ENCODE measurements around the gene TRIM13.
"Not testable (repeated sequence)": the region's sequence is repeated elsewhere in the genome, so short reads cannot be mapped to it uniquely, and the experiment has no call there.

TRIM13 gene, protein sequence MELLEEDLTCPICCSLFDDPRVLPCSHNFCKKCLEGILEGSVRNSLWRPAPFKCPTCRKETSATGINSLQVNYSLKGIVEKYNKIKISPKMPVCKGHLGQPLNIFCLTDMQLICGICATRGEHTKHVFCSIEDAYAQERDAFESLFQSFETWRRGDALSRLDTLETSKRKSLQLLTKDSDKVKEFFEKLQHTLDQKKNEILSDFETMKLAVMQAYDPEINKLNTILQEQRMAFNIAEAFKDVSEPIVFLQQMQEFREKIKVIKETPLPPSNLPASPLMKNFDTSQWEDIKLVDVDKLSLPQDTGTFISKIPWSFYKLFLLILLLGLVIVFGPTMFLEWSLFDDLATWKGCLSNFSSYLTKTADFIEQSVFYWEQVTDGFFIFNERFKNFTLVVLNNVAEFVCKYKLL

GRCh38 chr13:49996951-49997895 is at the start of gene TRIM13:
TSS of gene TRIM13 (plus strand) at chr13:49997042. CDS start at chr13:50011941, 14,899 bp downstream.
- peak; percentile 96 for DNase-seq

DNA sequence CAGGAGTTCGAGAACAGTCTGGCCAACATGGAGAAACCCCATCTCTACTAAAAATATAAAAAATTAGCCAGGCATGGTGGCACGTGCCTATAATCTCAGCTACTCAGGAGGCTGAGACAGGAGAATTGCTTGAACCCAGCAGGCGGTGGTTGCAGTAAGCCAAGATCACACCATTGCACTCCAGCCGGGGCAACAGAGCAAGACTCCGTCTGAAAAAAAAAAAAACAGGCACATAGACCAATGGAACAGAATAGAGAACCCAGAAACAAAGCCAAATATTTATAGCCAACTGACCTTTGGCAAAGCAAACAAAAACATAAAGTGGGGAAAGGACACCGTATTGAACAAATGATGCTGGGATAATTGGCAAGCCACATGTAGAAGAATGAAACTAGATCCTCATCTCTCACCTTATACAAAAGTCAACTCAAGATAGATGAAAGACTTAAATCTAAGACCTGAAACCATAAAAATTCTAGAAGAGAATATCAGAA is 48.0 kb upstream of the TRIM13 start:
- DNase-seq: not testable (repeated sequence)

DNA sequence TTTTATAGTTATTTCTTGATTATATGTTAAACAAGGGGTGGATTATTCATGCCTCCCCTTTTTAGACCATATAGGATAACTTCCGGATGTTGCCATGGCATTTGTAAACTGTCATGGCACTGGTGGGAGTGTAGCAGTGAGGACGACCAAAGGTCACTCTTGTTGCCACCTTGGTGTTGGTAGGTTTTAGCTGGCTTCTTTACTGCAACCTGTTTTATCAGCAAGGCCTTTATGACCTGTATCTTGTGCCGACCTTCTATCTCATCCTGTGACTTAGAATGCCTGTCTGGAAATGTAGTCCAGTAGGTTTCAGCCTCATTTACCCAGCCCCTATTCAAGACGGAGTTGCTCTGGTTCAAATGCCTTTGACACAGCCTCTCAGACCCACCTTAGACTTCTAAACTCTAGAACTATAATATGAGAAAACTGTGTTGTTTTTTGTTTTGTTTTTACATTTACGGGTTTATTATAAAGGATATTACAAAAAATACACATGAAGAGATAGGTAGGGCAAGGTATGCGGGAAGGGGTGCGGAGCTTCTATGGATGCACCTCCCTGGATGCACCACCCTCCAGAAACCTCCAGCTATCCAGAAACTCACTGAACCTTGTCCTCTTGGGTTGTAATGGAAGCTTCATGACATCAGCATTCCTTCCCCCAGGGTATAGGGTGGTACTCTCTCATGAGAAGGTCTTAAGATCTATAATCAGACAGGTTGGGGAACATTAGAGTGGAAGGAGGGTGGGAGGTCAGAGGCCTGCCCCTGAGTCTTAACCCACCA is 44.9 kb upstream of the TRIM13 start:
- DNase-seq: no peak

GRCh38 chr13:49953560-49953959 is 43.3 kb upstream of the TRIM13 start:
- DNase-seq: no peak

DNA sequence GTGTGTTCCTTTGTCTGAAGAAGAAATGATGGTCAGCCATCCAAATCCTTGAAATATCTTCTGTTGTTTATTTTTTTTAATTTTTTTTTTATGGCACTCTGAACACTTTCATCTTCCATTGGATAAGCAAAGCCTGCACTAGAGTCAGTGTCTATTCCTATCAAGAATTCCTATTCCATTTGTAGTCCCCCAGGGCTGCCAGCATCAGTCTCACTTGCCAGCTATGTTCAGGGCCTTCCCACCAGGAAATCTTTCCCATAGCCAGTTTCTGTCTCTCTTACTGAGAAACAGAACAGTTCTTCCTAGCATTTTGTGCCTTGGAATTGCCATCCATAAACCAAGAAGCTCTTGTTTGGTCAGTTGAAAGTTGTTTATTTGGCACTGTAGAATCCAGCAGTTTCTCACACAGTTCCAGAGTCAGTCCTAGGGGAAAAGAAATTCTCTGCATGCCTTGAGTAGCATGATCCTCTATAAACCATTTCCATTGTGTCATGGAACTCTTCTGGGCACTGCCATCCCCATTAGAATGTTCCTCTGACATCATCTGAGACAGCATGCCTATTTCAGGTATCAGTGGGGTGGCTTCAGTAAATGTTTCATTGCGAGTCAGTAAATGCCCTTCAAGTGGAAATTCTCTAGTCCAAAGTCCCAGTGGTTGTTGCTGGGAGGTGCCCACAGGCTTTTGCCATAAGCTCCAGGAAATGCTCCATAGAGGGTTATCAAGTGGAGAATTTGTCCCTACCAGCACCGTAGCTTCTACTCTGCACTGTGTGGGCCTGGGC is 42.0 kb upstream of the TRIM13 start:
- DNase-seq: no peak

GRCh38 chr13:49956131-49956530 is 40.7 kb upstream of the TRIM13 start:
- DNase-seq: no peak

DNA sequence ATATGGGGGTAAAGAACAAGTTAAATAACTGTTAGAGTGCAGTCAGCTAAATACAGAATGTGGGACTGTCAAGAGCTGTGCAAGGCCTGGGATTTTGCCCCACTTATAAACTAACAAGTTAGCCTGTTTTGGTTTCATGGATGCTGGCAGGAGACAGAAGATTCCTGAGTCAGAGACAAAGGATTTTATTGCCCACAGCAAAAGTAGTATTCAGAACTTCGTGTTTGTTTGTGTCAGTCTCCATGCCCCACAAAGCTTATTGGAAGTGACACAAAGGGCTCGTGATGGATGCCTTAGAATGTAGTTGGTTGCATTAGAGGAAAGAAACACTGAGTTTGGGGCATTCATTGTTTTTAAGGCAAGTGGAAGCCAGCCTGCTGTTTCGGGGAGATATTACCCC is 38.5 kb upstream of the TRIM13 start:
- DNase-seq: no peak

DNA sequence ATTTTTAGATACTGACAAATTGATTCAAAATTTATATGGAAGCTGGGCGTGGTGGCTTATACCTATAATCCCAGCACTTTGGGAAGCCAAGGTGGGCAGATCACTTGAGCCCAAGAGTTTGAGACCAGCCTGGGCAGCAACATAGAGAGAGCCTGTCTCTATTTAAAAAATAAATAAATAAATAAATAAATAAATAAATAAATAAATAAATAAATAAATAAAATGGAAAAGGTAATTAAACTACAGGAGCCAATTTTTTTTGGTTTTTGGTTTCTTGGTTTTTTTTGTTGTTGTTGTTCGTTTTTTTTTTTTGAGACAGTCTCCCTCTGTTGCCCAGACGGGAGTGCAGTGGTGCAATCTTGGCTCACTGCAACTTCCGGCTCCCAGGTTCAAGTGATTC is 29.4 kb upstream of the TRIM13 start:
- no peak for DNase-seq

GRCh38 chr13:49972709-49973108 is 24.1 kb upstream of the TRIM13 start:
- DNase-seq: no peak

DNA sequence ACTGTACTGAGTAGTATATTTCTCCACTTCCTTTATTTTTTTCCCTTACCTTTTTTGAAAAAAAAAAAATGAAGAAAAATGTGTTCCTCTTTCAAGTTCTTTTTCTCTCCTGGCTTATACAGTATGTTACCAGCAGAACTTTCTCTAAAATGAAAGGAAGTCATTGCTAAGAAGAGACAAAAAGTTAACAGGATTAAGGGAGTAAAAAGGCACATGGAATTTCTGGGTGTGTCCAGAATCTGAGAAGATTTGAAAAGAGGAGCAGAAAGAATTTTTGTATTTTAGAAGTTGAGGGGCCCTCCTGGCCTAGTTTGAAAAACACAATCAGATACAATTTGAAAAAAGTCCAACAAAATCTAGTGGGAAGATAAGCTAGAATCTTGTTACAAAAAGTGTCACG is 21.0 kb upstream of the TRIM13 start:
- no peak for DNase-seq

DNA sequence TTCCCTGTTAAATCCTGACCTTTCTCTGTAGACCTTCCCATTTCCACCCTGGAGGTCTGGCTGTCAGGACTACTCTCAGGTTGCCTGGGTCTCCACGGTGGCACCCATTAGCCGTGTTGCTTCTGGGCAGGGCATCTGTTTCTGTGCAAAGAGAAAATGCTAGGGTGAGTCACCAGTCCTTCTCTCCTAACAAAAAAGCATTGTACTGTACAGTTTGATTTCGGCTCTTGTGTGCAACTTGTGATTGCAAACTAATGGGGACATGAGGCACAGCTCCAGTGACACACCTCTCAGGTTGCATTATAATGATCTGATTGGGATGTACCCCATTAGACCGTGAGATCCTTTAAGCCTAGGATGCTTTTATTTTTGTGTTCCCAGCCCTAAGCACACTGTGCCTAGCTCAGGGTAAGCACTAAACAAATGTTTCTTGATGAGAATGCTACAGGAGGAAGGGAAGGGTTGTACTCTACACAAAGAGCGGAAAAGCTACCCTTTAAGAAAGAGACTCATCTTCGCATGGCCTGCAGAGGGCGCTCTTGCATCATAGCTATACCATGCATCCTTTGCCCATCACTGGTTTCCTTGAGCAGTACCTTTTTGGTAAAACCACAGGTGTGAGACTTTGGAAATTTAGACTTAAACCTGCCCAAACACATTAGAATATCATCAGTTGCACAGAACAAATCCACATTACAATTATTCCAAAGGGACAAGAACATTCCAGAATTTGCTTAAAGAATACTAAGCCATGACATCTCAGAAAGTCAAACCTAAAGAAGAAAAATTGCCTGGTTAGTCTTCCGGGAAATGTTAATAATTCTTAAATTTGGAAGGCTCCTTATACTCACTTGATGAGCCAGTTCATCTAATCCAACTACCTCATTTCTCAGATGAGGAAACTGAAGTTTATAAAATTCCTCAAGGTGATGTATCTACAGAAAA is 20.3 kb upstream of the TRIM13 start:
- peak; percentile 91 for DNase-seq

DNA sequence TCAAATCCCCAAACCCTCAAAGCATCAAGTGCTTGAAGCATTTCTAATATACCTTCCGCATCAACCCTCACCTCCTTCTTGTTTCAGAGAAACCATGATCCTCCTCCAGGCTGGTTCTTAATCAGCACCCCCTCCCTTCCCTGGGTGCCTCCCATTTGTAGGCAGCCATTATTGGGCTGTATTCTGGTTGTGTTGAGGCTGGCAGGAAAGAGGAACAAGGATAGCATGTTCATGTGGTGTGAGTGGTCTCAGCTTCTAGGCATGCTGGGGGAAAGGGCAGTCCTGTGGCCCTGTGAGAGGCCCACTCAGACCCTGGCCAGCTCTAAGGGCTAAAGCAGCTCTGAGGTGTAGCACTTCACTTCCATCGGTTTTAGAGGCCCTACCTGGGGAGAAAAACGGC is 18.9 kb upstream of the TRIM13 start:
- peak; percentile 51 for DNase-seq

DNA sequence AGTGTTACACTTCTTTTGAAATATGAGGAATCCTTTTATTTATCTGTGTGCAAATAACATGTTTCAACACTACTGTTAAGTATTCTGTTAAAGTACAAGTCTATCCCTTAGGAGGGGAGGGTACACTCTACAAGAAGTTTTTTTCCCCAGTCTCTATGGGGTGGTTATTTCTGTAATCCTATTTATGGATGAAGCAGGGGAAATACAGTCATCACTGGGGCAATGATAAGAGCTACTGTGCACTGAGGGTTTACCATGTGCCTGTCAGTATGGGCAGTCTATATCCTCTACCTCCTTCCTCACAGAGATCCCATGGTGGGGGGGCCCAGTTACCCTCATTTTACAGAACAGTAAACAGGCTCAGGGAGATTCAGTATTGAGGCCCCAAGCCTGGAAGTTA is 16.6 kb upstream of the TRIM13 start:
- DNase-seq: peak; percentile 64

- no peak for DNase-seq
Measured at GRCh38 chr13:49985129-49985528, 11.7 kb upstream of the TRIM13 start.

GRCh38 chr13:49986471-49986870 is 10.4 kb upstream of the TRIM13 start:
- no peak for DNase-seq

DNA sequence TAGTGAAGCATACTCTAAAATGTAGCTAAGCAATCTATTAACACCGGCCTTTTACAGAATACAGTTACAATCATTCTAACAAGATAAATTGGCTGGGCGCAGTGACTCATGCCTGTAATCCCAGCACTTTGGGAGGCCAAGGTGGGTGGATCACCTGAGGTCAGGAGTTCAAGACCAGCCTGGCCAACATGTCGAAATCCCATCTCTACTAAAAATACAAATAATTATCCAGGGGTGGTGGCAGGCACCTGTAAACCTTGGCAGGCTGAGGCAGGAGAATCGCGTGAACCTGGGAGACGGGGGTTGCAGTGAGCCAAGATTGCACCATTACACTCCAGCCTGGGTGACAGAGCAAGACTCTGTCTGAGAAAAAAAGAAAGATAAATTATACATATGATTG is 6.2 kb upstream of the TRIM13 start:
- not testable (repeated sequence) for DNase-seq

GRCh38 chr13:49993111-49993510 is 3.7 kb upstream of the TRIM13 start:
- DNase-seq: no peak

GRCh38 chr13:49993666-49994065 is 3.2 kb upstream of the TRIM13 start:
- no peak for DNase-seq

- DNase-seq: peak; percentile 68
Measured at GRCh38 chr13:49995625-49996101, 1.2 kb upstream of the TRIM13 start.

DNA sequence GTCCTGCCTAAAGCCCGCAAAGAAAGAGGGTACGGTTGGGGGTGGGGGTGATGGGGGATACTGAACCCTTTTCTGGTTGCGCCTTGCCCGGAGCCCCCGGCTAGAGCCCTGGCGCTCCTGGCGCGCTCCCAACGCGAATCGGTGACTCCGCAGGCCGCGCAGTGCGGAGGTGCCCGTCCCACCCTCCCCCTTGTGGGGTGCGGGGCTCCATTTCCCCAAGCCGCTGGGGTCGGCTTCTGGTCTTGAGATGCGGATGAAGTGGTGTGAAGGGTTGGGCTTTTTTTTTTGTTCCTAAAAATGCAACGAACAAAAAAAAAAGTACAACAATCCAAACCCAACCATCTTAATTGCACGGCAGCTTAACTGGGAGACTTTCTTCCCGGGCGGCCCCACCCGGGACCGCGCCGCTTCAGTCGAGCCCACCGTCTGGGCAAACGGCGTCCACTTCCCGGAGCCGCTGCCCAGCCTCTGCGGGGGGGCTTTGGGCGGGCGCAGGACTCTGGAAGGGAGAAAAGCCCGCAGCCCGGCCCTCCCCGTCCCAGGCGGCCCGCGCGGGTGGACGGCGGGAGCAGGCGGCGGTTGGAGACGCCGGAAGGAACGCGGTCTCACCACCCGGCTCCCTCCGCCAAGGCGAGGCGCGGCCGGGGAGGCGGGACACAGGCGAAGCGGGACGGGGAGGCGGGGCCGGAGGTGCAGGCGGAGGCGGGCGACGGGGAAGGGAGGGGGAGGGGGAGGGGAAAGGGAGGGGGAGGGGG is 504 bp upstream of the TRIM13 start:
- DNase-seq: peak; percentile 97

Measured in hematopoietic multipotent progenitor cell treated with erythropoietin and hydrocortisone succinate and interleukin-3 and kit ligand, for 4 days (in vitro differentiated cells).